ENCODE data around the gene PEX16. TPM values are rescaled to one million over a fixed set of nuclear protein-coding genes. Genes with fewer than 3 reads are reported as not detected.

Gene PEX16
- total RNA-seq, 1 experiment from 2014 or later: 28.1 TPM

DNA sequence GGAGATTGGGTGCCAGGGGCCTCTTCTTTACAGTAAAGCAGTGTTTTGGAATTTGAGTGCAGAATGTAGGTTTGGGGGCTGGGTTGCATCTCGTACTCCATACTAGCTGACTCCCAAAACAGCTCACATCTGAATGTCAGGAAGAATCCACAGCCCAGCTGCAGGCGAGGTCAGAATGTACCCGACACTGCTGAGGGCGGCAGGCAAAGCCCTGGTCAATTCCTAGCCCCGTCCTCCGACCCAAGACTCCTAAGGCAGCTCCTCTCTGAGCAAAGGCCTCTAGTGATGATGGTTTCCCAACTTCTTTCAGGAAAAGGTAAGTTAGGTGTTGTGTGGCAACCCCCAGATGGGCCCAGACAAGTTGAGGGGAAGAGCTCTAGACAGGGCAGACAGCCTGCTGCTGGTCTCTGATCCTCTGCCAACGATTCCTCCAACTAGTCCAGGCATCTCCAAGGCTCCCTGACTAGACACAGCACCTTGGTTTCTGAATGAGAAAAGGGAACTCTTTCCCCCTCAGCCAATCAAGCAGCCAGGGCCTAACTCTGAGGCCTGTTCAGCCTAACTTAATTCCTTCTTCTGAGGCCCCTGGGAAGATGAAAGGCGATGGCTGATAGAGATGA lies 13.4 kb upstream of the PEX16 start:
- DNase-seq (ENCODE audit: low read depth): no peak

DNA sequence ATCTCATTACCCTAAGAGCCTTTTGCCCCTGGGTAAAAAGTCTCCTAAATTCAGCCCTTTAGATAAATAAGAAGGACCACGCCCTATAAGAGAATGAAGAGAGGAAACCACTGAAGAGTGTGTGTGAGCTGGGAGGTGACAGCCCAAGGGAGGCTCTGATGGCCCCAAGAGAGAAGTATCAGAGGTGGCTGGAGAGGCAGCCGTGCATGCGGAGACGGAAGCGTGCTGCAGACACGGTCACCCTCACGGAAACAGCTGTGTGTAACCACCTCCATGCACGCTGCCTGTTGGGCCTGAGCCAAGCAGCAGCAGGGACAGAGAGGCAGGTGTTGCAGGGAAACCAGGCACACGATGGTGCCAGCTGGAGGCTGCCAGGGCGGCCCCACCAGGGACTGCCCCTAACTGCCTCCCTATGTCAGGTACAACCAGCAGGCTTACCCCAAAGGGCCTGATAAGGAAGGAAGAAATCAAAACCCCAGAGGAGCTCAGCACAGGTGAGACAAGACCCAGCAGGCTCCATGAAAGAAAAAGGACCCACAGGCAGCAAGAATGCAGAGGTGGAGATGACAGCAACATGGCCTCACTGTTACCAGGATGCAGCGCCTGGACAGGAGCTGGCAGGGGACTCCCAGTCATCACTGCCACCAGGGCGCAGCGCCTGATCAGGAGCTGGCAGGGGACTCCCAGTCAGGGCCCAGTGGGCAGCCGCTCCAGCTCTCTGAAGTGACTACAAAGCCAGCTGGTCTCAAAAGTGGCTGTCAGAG lies 12.5 kb upstream of the PEX16 start:
- no peak for DNase-seq (ENCODE audit: low read depth)

DNA sequence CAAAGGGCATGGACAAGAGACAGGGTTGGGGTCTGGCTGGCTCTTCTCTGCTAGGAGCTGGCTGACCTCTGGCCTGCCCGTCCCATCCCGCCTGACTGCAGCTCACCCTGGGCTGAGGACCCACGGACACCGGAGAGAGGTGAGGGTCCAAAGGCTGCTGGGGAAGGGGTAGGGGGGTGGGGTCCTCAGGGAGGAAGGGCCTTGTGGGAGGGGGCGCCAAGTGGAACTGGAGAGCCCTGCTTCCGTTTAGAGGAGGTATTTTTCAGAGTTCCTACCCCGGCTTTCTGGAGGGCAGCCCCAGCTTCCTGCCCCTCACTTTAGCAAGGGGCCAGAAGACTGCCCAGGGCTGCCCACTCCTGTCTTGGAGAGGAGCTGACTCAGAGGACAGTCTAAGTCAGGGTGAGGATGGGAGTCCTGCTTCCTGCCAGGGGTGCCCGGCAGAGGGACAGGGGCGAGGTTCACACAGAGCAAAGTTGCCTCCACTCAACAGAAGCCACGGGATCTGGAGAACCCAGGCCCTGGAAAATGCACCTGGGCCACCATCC lies 11.9 kb upstream of the PEX16 start:
- no peak for DNase-seq (ENCODE audit: low read depth)

DNA sequence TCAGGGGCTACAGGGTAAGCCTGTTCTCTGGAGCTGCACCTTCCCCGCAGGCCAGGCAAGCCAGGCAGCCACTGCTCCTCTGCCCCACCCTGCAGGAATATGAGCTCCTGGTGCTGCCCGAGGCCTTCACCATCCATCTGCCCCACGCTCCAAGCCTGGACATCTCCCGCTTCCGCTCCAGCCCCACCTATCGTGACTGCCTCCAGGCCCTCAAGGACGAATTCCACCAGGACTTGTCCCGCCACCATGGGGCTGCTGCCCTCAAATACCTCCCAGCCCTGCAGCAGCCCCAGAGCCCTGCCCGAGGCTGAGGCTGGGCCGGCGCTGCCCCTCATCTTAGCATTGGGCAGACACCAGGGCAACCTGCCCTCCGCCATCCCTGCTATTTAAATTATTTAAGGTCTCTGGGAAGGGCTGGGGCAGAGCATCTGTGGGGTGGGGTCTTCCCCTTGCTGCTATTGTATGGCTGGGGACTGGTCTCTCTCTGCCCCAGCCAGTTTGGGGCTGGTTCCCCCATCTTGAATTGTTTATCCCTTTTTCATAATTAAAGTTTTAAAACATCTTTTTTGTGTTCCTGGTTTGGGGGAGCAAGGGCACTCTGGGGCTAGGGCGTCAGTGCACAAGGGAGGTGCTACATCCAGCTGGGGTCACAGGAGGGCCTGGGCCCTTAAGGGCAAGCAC lies 11.0 kb upstream of the PEX16 start:
- no peak for DNase-seq (ENCODE audit: low read depth)

DNA sequence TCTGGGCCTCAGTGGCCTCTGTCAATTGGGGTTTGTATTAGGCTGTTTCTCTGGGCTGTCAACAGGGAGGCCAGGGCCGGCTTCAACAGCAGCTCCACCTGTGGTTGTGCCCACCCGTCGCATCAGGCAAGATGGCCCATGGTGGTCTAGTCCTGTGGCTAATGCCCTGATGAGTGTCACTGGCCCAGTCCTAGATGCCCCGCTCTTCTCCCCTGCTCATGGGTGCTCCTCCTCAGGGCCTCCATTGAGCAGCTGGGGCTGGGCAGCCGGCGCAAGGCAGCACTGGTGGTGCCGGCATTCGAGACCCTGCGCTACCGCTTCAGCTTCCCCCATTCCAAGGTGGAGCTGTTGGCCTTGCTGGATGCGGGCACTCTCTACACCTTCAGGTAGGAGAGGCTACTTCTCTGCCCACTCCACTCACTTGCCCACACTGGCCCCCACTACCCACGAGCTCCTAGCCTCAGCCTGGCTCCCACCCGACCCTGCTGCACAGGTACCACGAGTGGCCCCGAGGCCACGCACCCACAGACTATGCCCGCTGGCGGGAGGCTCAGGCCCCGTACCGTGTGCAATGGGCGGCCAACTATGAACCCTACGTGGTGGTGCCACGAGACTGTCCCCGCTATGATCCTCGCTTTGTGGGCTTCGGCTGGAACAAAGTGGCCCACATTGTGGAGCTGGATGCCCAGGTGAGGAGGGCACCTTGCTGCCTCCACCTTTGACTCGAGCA lies 10.2 kb upstream of the PEX16 start:
- no peak for DNase-seq (ENCODE audit: low read depth)

DNA sequence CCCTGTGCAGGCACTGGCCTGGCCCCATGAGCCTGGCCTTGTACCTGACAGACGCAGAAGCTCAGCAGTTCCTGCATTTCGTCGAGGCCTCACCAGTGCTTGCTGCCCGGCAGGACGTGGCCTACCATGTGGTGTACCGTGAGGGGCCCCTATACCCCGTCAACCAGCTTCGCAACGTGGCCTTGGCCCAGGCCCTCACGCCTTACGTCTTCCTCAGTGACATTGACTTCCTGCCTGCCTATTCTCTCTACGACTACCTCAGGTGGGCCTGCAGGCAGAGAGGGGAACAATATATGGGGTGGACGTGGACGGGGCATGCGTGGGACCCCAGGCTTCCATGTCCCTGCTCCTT lies 9.6 kb upstream of the PEX16 start:
- no peak for DNase-seq (ENCODE audit: low read depth)

DNA sequence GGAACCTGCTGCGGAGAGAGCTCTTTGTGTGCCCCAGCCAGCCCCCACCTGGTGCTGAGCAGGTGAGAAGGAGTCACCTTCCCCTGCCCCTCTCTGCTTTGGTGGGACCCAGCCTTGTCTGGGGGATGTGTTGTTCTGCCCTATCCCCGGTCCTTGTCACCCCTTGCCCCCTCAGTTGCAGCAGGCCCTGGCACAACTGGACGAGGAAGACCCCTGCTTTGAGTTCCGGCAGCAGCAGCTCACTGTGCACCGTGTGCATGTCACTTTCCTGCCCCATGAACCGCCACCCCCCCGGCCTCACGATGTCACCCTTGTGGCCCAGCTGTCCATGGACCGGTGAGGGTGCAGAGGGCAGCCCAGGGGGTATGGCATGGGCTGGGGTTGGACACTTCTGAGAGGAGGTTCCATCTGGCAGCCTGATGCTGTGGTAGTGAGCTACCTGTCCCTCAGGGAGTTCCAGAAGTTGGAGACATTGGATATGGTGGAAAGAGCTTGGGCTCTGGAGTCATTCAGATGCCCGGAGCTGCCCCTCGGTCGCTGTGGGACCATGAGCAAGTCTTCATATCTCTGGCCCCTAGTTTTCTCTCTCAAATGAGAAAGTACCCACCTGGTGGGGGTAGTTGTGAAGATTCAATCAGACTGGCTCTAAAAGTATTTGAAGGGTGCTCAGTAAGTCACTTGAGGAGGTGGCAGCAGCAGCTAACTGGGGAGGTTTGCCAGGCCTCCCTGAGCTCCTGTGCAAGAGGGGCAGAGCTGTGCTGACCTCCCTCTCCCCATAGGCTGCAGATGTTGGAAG lies 9.1 kb upstream of the PEX16 start:
- DNase-seq (ENCODE audit: low read depth): no peak

DNA sequence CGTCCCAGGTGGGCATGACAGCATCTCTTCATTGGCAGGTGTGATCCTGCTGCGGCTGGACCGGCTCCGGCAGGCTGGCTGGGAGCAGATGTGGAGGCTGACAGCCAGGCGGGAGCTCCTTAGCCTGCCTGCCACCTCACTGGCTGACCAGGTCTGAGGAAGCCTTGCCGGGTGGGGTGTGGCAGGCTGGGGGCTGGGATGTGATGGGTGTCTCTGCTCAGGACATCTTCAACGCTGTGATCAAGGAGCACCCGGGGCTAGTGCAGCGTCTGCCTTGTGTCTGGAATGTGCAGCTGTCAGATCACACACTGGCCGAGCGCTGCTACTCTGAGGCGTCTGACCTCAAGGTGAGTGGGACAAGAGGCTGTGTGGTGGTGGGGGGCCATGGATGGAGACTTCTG lies 8.3 kb upstream of the PEX16 start:
- no peak for DNase-seq (ENCODE audit: low read depth)

DNA sequence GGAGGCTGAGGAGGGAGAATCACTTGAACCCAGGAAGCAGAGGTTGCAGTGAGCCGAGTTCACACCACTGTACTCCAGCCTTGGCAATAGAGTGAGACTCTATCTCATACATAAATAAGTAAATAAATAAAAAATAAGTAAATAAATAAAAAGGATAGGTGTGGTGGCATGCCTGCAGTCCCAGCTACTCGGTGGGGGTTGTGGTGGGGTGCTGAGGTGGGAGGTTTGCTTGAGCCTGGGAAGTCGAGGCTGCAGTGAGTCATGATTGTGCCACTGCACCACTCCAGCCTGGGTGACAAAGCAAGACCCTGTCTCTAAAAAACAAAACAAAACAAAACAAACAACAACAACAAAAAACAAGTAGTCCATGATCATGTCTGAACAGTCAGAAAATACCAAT lies 7.9 kb upstream of the PEX16 start:
- DNase-seq (ENCODE audit: low read depth): no peak

DNA sequence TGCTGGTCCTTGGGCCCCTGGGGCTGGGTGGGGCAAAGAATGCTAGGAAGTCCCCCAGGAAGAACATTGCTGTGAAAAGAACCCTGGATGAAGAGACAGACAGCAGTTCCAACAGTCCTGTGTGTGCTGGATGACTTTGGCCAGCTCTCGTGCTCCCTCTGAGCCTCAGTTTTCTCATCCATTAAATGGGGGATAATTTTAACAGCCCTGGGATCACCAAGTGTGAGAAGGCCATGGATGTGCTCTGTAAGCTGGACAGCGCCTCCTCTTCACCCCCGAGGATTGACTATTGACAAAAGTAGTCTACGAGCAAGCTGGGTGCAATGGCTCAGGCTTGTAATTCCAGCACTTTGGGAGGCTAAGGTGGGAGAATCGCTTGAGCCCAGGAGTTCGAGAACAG lies 7.2 kb upstream of the PEX16 start:
- no peak for DNase-seq (ENCODE audit: low read depth)

DNA sequence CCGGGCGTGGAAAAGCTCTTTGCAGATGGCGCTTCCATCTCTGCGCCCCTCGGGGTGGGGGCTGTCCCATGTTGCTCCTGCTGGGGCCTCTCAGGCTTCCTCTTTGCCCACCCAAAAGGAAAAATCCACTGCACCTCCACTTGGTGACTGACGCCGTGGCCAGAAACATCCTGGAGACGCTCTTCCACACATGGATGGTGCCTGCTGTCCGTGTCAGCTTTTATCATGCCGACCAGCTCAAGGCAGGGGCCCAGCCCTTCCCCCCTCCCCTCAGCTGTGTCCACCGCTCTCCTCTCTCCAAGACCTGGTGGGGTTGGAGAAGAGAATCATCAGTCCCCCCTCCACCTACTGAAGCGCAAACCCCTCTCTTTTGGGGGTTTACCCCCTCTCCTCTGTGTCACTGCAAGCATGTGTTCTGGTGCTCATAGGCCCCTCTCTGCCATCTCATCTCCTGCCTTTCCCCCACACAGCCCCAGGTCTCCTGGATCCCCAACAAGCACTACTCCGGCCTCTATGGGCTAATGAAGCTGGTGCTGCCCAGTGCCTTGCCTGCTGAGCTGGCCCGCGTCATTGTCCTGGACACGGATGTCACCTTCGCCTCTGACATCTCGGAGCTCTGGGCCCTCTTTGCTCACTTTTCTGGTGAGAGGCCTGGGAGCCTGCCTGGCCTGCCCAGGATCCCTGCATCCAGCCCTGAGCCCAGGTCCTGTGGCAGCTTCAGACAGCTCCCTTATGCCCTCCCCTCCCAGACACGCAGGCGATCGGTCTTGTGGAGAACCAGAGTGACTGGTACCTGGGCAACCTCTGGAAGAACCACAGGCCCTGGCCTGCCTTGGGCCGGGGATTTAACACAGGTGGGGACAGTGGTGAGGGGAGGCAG lies 6.6 kb upstream of the PEX16 start:
- no peak for DNase-seq (ENCODE audit: low read depth)

DNA sequence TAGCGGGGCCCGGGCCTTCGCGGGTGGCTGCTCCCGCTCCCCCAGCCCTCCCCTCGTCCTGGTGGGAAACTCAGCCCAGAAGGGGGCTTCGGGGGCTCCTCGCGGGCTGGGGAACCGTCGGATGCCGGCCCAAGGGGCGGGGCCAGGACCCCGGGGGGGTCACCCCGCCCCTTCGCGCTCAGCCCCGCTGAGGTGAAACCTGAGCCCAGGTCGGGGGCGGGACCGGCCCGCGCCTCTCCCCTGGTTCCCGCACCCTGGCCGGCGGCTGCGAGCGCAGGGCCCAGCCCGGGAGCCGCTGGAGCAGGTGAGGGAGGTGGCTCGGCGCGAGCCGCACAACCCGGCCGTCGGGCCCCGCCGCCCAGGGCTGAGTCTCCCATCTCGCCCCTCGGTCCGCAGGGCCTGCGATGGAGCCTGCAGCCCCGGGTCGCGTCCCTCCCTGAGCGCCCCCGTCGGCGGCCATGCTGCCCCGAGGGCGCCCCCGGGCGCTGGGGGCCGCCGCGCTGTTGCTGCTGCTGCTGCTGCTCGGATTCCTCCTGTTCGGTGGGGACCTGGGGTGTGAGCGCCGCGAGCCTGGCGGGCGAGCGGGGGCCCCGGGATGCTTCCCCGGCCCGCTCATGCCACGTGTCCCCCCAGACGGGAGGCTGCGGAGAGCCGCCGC lies 4.9 kb upstream of the PEX16 start, which contains the start of gene LARGE2:
TSS of gene LARGE2 (plus strand) at position 232 of the 658 bp plus-strand sequence. CDS start at position 459, 227 bp downstream.
- DNase-seq (ENCODE audit: low read depth): no peak

DNA sequence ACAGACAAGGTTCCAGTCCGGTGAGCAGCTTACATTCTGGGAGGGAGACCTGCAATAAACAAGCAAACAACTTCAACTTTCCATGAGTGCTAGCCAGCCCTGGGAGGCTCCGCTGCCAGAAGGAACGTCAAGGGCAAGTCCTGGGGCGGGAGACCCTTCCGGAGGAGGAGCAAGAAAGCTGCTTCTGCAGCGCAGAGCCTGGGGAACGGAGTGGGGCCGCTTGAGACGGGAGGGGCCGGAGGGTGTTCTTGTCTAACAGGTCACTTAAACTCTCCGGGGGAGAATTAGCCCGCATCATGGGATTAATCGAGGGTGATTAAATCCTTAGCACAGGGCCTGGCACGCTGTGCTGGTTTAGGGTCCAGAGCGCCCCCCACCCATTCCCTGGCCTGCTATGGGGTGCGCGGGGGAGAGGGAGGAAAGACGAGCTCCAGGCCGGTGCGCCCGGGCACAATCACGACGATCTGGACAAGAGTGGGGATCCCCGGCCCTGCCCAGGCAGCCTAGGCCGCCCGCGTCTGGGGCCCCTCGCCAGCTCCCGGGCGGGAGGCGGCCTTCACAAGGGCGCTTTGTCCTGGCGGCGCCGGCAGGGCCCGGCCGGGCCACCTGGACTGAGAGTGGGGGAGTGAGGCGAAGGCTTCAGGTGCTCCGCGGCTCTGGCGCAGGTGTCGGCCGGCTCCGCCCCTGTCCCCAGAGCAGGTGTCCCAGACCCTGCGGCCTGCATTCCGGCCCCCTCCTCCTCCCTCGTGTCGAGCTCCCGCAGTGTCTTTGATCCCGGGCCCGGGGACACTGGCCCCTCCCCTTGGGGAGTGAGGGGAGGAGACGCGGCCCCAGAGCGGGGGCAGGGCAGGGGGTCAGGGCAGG lies 4.1 kb upstream of the PEX16 start:
- DNase-seq (ENCODE audit: low read depth): no peak

DNA sequence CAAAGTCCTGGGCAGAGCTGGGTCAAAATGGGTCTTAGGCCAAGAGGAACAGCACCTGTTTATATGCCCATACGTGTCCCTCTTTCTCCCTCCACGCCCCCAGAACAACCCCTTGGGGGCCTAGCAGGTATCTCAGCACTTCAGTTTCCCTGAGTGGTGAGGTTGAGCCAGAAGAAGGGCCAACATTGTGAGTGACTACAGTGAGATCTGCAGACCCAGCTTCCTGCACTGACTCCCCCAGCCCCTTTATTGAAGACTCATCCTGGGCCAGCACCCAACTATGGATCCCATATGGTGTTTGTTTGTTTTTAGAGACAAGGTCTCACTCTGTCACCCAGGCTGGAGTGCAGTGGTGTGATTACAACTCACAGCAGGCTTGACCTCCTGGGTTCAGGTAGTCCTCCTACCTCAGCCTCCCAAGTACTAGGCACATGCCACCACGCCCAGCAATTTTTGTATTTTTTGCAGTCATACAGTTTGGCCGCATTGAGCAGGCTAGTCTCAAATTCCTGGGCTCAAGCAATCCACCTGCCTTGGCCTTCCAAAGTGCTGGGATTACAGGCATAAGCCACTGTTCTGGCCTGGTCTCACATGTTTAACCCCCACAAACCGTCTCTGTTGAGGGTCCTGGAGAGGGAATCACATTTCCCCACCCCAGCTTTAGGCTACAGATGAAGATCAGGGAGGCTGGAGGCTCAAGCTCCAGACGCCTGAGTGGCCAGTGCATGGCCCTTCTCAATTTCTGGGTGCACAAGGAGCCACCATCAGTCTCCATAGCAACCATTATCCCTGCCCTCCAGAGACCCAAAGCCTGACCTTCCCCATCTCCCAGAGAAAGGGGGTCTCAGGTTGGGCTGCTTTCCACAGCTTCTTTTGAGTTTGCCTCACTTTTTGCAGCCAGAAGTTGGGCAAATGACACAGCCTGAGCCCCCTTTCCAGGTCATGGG lies 3.1 kb upstream of the PEX16 start:
- DNase-seq (ENCODE audit: low read depth): no peak

DNA sequence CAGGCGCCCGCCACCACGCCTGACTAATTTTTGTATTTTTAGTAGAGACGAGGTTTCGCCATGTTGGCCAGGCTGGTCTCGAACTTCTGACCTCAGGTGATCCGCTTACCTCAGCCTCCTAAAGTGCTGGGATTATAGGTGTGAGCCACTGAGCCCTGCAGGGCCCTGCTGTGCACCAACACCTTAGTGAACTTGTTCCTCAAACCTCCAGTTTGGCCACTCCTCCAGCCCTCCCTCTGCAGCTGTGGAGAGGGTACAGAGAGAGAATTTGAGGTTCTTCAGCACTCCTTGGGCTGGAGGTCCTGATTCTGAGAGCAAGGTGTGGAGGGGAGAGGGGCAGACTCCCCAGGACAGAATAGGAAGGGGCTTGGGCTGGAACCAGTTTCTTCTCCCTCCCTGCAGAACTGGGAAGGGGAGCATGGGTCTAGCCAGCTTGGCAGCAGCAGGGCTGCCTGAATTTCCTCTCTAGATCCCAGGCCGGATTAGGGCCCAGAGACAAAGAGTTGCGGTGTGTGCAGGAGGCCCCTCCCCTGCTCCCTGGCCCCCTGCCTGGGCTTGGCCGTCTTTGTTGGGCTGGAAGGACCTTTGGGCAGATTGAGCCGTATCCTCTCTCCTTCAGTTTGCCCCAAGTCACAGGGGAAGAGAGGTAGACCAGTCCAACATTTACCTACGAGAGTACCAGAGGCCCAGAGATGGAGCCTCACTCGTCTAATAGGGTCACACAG lies 2.3 kb upstream of the PEX16 start:
- no peak for DNase-seq (ENCODE audit: low read depth)

DNA sequence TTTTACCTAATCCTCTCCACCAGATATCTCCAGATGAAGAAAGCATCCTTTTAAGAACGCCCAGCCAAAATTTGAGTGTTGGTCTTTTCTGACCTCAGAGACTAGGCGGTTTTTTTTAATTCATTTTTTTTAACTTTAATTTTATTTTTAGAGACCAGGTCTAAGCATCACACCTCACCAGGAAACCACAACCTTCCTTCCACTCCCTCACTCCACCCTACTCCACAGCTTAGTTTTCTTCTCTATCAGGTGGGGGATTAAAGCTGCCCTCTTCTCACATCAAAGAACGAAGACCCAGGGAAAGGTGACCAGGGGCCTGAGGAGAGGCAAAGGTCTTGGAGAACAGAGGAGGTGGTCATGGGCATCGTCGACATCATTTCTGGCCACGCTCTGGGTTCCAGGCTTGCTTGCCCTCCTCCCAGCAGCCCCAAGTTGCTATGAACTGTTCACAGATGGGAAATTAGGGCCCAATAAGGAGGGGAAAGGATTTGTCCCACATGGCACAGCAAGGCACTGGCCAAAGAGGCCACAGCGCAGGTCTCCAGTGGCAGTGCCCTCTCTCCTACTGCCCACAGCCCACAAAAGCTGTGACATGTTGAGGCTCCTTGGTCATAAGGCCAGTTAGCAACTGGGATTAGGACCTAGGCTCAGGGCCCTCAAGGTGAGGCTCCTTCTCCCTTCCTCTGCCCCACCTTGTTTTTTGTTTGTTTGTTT lies 1.4 kb upstream of the PEX16 start:
- DNase-seq (ENCODE audit: low read depth): no peak
